ENCODE measurements around the gene FAM120A. TPM values are rescaled to one million over a fixed set of nuclear protein-coding genes. Genes with fewer than 3 reads are reported as not detected.
A peak's percentile ranks its signal among the peaks of the same experiment; 100 is the strongest.

FAM120A gene
- polyA plus RNA-seq, 1 donor from 2014 or later: 8.9 TPM

DNA sequence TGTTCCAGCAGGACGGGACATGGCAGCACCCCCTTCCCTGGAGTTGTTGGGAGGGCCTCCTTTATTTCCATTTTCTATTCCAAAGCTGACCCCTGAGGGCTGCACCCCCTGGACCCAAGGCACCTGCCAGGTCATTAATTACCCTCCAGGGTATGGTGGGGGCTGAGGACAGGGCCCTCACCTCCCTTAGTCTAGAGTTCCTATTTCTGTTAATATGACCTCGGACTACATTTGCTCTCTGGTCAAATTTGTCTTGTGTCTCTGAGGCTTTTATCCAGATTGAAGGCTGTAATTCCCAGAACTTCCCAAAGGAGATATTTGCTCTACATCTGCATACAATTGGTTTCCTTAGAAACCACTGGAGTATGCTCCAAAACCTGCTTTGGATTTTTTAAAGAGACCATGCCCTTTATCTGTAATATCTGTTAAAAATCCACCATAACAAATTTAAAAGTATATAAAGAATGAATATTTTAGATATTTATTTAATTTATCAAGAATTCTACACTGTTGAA lies 141.7 kb downstream of the FAM120A start:
- H3K4me3 ChIP-seq (ENCODE audit: low read length): no peak overlapping the region
- TF ChIP-seq EZH2 (IDR thresholded peaks at IDR 0.05; ENCODE audit: borderline replicate concordance, insufficient read depth, low read length, poor library complexity, severe bottlenecking): no peak
- no peak for TF ChIP-seq EP300 (conservative IDR thresholded peaks at IDR 0.05; ENCODE audit: poor library complexity, severe bottlenecking)
- TF ChIP-seq RAD21 (conservative IDR thresholded peaks at IDR 0.05): no peak
- TF ChIP-seq TAF1 (IDR thresholded peaks at IDR 0.05; ENCODE audit: low read depth): no peak
- TF ChIP-seq, protein P1, sequence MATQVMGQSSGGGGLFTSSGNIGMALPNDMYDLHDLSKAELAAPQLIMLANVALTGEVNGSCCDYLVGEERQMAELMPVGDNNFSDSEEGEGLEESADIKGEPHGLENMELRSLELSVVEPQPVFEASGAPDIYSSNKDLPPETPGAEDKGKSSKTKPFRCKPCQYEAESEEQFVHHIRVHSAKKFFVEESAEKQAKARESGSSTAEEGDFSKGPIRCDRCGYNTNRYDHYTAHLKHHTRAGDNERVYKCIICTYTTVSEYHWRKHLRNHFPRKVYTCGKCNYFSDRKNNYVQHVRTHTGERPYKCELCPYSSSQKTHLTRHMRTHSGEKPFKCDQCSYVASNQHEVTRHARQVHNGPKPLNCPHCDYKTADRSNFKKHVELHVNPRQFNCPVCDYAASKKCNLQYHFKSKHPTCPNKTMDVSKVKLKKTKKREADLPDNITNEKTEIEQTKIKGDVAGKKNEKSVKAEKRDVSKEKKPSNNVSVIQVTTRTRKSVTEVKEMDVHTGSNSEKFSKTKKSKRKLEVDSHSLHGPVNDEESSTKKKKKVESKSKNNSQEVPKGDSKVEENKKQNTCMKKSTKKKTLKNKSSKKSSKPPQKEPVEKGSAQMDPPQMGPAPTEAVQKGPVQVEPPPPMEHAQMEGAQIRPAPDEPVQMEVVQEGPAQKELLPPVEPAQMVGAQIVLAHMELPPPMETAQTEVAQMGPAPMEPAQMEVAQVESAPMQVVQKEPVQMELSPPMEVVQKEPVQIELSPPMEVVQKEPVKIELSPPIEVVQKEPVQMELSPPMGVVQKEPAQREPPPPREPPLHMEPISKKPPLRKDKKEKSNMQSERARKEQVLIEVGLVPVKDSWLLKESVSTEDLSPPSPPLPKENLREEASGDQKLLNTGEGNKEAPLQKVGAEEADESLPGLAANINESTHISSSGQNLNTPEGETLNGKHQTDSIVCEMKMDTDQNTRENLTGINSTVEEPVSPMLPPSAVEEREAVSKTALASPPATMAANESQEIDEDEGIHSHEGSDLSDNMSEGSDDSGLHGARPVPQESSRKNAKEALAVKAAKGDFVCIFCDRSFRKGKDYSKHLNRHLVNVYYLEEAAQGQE (IDR thresholded peaks at IDR 0.05; ENCODE audit: borderline replicate concordance): no peak
- no peak for TF ChIP-seq POLR2AphosphoS5 (IDR thresholded peaks at IDR 0.05)
- no peak for TF ChIP-seq MXI1 (conservative IDR thresholded peaks at IDR 0.05; ENCODE audit: poor library complexity, severe bottlenecking)
- TF ChIP-seq SMC3 (conservative IDR thresholded peaks at IDR 0.05; ENCODE audit: poor library complexity): no peak
- no peak for TF ChIP-seq CTCF (IDR thresholded peaks at IDR 0.05; ENCODE audit: poor library complexity, severe bottlenecking)
- H3K9me2 ChIP-seq (ENCODE audit: insufficient read depth, low read length): no peaks in the 10 kb centered on the region
- H3K27me3 ChIP-seq (ENCODE audit: insufficient read depth, low read depth, low read length): no peaks in the 10 kb centered on the region
- no peak overlapping the region for H3K9ac ChIP-seq (ENCODE audit: low read length)
- H3K79me2 ChIP-seq (replicated peaks; ENCODE audit: insufficient read depth, low read length): peaks cover 36% of the 10 kb centered on the region
- H3K27ac ChIP-seq (ENCODE audit: low read length): peak overlapping the region; percentile 35
- no peaks in the 10 kb centered on the region for H3K36me3 ChIP-seq (ENCODE audit: insufficient read depth, low read length)
- H3K9me3 ChIP-seq (ENCODE audit: low read length): no peaks in the 10 kb centered on the region
- no peak overlapping the region for H3K4me2 ChIP-seq (ENCODE audit: low read length)
- H2AFZ ChIP-seq (ENCODE audit: low read depth, low read length): no peak overlapping the region
- H3F3A ChIP-seq (ENCODE audit: insufficient read depth, low read length, poor library complexity, severe bottlenecking): no peaks in the 10 kb centered on the region
- H4K20me1 ChIP-seq (ENCODE audit: insufficient read depth): peaks cover 3% of the 10 kb centered on the region

GRCh38 chr9:93594041-93594756 lies 142.7 kb downstream of the FAM120A start:
- Histone ChIP-seq H4K20me1 (ENCODE audit: insufficient read depth) (peaks cover 3% of the 10 kb centered on the region), H3K79me2 (replicated peaks; ENCODE audit: insufficient read depth, low read length) (peaks cover 41% of the 10 kb centered on the region)

More at GRCh38 chr9:93594041-93594756, 142.7 kb downstream of the FAM120A start:
- Histone ChIP-seq H3K9me2 (ENCODE audit: insufficient read depth, low read length) (no peaks in the 10 kb centered on the region), H3K27me3 (ENCODE audit: insufficient read depth, low read depth, low read length) (no peaks in the 10 kb centered on the region), H3K36me3 (ENCODE audit: insufficient read depth, low read length) (no peaks in the 10 kb centered on the region), H3K4me3 (ENCODE audit: low read length) (peak overlapping the region; percentile 7), H3K9me3 (ENCODE audit: low read length) (no peaks in the 10 kb centered on the region), H3K4me2 (ENCODE audit: low read length) (no peak overlapping the region), H3K9ac (ENCODE audit: low read length) (no peak overlapping the region), H2AFZ (ENCODE audit: low read depth, low read length) (no peak overlapping the region), H3F3A (ENCODE audit: insufficient read depth, low read length, poor library complexity, severe bottlenecking) (no peaks in the 10 kb centered on the region), H3K27ac (ENCODE audit: low read length) (peak overlapping the region; percentile 35)
- TF ChIP-seq RAD21 (conservative IDR thresholded peaks at IDR 0.05): no peak
- TF ChIP-seq TAF1 (IDR thresholded peaks at IDR 0.05; ENCODE audit: low read depth): no peak
- no peak for TF ChIP-seq POLR2AphosphoS5 (IDR thresholded peaks at IDR 0.05)
- no peak for TF ChIP-seq CTCF (IDR thresholded peaks at IDR 0.05; ENCODE audit: poor library complexity, severe bottlenecking)
- TF ChIP-seq EZH2 (IDR thresholded peaks at IDR 0.05; ENCODE audit: borderline replicate concordance, insufficient read depth, low read length, poor library complexity, severe bottlenecking): no peak
- TF ChIP-seq, protein P1 (IDR thresholded peaks at IDR 0.05; ENCODE audit: borderline replicate concordance): no peak
- TF ChIP-seq MXI1 (conservative IDR thresholded peaks at IDR 0.05; ENCODE audit: poor library complexity, severe bottlenecking): no peak
- TF ChIP-seq EP300 (conservative IDR thresholded peaks at IDR 0.05; ENCODE audit: poor library complexity, severe bottlenecking): no peak
- no peak for TF ChIP-seq SMC3 (conservative IDR thresholded peaks at IDR 0.05; ENCODE audit: poor library complexity)

Measured in neural cell (in vitro differentiated cells).